Epithelial cell of esophagus (primary cell): ENCODE measurements around the gene HAT1.
A peak's percentile ranks its signal among the peaks of the same experiment; 100 is the strongest.
"Not testable (repeated sequence)": the region's sequence is repeated elsewhere in the genome, so short reads cannot be mapped to it uniquely, and the experiment has no call there.

Experiments
- DNase-seq: peaks from one replicate; pipeline ENCODE4 v3.0.0; 2010; ENCODE audit warnings: low read depth
- H3K4me3 ChIP-seq: 2 replicates; pipeline ENCODE4 v1.5.1; 2011; ENCODE audit warnings: mild to moderate bottlenecking, low read length, control low read depth
- TF ChIP-seq, protein P1 (sequence below): IDR thresholded peaks from 2 replicates; pipeline ENCODE4 v1.5.1; 2011; ENCODE audit warnings: low read depth, mild to moderate bottlenecking, low read length, control low read depth, inconsistent platforms; ENCODE audit not compliant: insufficient read depth; ENCODE audit errors: missing control alignments

The HAT1 gene

DNA sequence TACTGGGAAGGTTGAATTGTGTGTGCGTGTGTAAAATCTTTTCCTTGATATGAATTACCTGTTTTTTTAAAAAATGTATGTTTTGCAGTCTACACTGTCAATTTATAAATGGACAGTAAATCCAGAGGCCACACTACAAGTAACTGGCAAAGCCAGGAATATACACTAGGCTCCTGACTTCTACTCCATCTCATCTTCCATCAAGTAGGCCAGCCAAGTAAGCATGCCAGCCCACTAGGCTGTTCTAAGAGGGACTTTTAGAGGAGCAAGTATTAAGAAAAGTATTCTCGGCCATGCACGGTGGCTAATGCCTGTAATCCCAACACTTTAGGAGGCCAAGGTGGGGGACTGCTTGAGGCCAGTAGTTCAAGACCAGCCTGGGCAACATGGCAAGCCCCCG lies 64.5 kb downstream of the HAT1 start:
- TF ChIP-seq, protein P1, sequence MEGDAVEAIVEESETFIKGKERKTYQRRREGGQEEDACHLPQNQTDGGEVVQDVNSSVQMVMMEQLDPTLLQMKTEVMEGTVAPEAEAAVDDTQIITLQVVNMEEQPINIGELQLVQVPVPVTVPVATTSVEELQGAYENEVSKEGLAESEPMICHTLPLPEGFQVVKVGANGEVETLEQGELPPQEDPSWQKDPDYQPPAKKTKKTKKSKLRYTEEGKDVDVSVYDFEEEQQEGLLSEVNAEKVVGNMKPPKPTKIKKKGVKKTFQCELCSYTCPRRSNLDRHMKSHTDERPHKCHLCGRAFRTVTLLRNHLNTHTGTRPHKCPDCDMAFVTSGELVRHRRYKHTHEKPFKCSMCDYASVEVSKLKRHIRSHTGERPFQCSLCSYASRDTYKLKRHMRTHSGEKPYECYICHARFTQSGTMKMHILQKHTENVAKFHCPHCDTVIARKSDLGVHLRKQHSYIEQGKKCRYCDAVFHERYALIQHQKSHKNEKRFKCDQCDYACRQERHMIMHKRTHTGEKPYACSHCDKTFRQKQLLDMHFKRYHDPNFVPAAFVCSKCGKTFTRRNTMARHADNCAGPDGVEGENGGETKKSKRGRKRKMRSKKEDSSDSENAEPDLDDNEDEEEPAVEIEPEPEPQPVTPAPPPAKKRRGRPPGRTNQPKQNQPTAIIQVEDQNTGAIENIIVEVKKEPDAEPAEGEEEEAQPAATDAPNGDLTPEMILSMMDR: no peak
- H3K4me3 ChIP-seq: no peak overlapping the region
- DNase-seq: no peak

DNA sequence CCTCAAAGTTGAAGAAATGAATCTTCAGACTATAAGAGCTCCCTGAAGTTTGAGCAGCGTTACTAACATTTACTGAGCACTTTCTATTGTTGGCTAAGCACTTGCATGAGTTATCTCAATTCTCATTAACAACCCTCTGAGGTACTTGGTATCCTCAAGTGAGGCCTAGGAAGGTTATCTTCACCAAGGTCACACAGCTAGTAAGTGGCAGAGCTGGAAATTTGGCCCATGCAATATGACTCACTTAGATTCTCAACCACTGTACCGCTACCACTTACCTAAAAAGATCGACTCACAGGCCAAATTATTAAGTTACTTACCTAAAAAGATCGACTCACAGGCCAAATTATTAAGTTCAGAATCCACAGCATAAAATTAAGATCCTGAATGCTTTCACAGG lies 68.8 kb downstream of the HAT1 start:
- no peak overlapping the region for H3K4me3 ChIP-seq
- TF ChIP-seq, protein P1: no peak
- no peak for DNase-seq

DNA sequence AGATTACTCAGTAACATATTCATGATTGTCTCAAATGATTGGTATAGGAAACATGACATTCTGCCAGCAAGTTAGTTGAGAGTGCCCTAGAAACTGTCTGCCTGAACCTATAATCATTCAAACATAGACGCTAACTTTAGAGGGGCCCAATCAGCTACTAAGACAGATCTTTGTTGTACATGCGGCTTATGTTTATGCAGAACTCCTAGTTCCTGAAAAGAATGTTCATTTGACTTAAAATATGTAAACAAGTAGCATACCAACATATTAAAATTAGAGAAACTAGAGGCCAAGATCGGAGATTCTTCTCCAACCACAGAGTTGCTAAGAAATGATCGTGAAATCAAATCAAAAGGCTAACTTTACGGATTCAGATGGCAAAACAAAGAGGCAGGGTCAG lies 73.3 kb downstream of the HAT1 start:
- TF ChIP-seq, protein P1: no peak
- no peak overlapping the region for H3K4me3 ChIP-seq
- DNase-seq: no peak

DNA sequence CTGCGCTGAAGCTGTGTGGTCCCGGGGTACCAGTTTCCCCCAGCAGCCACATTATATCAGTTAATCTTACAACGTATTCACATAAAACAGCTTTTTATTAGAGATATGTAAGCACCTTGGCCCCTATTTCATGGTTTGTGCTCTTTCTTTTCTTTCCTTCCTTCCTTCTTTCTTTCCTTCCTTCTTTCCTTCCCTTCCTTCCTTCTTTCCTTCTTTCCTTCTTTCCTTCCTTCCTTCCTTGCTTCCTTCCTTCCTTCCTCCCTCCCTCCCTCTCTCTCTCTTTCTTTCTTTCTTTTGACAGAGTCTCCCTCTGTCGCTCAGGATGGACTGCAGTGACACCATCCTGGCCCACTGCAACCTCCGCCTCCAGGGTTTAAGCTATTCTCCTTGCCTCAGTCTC lies 73.8 kb downstream of the HAT1 start:
- no peak for DNase-seq
- TF ChIP-seq, protein P1: no peak
- H3K4me3 ChIP-seq: no peak overlapping the region

DNA sequence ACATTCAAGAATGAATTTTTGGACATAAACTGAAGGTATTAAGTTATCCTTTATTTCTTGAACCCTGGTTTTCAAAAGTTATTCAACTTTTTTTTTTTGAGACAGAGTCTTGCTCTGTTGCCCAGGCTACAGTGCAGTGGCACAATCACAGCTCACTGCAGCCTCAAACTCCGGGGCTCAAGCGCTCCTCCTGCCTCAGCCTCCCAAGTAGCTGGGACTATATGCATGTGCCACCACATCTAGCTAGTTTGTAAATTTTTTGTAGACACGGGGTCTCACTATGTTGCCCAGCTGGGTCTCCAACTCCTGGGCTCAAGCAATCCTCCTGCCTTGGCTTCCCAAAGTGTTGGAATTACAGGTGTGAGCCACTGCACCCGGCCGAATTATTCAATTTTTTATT lies 74.8 kb downstream of the HAT1 start:
- DNase-seq, H3K4me3 ChIP-seq: not testable (repeated sequence)

DNA sequence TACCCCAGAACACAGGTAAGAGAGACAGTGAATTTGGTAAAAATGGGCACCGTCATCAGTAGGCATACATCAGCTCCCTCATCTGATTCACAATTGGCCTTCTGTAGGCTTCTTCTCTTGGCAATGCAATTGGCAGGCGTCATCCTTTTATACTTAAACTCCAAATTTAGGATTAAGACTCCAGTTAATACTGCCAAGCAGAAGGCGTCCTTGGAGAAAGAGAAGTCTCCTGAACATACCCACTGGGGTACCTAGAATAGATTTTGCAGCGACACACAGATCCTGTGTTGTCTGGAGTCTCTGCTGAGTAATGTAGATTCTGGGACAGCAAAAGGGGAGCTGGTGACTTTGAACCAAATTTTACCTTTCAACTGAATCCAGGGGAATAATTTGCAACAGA lies 76.9 kb downstream of the HAT1 start:
- TF ChIP-seq, protein P1: no peak
- peak; percentile 21 for DNase-seq
- peak overlapping the region; percentile 89 for H3K4me3 ChIP-seq

DNA sequence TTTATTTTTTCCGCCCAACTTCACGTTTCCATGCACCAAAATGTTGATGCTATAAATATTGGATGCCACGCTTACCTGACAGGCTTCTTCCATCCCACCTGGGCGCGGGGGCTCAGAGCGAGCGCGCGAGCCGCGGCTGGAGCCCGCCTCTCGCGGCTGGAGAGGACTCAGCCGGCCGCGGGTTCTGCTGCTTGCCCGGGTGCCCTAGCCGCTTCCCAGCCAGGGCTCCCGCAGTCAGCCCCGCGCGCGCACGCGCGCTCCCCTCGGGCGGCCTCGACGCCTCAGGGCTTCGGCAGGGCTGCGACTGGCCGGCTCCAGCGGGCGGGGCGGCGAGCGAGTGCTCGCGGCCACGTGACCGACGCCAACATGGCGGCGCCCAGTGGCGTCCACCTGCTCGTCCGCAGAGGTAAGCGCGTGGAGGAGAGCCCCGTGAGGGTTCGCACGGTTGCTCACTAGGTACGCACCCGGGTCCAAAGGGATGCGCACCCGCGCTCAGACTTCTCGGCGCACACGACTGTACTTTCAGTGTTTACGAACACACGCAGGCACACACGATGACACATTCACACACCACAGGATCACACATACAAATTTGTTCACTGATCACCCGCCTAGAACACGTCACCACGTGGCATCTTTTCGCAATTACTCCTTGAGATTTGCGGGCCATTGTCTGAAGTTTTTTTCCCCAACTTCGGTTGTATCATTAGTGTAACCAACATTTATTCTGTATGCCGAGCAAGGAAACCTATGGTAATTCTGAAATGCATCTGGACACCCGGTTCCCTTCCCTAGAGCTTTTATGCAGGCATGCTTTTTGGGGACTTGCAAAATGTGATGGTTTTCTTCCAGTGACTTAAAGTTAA lies 77.6 kb downstream of the HAT1 start, which contains the start of gene METAP1D:
Gene METAP1D (plus strand): TSS at position 350 of the 866 bp plus-strand sequence. CDS start 17 bp downstream, at position 367.
- DNase-seq: peak; percentile 87
- TF ChIP-seq, protein P1: no peak
- peak within 1 kb of the TSS; percentile 89 for H3K4me3 ChIP-seq
